Mesenteric fat pad (tissue), 1 donor: ENCODE results near the gene CPNE6. TPM values are rescaled to one million over a fixed set of nuclear protein-coding genes. Genes with fewer than 3 reads are reported as not detected.
A peak's percentile ranks its signal among the peaks of the same experiment; 100 is the strongest.

Experiments
- DNase-seq: peaks from one replicate; pipeline ENCODE4 v3.0.0-alpha.2; 2020; ENCODE audit warnings: low spot score
- total RNA-seq: library from RNA; stranded (reverse); fragmentation: NEBNext Ultra II Directional; extraction: Animal tissue kit (Norgen Biotek cat#: 25700); gene quantifications from one replicate; pipeline ENCODE4 v1.2.1, GENCODE V29; 2021
- donor health status: DM: yes; HTN: yes; CAD: no.

The CPNE6 gene
- total RNA-seq, 1 donor from 2014 or later = not detected

DNA sequence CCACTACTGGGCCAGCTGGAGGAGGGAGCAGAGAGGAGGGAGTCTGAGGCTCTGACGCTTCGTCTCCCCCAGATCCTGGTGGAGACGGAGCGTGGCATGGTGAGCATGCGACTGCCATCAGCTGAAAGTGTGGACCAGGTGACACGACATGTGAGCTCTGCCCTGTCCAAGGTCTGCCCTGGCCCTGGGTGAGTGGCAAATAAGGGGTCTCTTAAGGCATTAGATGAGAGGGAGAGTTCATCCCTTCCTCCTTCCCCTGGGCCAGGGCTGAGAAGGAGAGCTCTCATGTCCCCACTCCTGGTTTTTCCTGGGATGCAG is 17.1 kb upstream of the CPNE6 start:
- peak; percentile 62 for DNase-seq

DNA sequence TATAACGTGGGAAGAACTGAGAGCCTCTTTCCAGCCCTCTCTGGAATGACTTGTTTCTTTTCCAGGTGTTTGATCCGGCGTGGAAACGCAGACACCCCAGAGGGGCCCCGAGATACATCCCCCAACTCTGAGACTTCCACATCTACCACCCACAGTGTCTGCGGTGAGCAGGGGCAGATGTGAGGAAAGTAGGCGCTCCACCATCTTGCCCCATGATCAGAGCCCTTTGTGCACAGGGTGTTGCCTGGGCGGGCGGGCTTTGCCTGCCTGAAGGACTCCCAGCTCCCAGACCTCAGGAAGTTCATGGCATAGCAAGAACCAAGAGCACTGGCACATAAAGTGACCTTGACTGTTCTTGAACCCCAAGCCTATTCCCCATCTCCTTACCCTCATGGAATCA is 16.7 kb upstream of the CPNE6 start:
- peak; percentile 86 for DNase-seq

DNA sequence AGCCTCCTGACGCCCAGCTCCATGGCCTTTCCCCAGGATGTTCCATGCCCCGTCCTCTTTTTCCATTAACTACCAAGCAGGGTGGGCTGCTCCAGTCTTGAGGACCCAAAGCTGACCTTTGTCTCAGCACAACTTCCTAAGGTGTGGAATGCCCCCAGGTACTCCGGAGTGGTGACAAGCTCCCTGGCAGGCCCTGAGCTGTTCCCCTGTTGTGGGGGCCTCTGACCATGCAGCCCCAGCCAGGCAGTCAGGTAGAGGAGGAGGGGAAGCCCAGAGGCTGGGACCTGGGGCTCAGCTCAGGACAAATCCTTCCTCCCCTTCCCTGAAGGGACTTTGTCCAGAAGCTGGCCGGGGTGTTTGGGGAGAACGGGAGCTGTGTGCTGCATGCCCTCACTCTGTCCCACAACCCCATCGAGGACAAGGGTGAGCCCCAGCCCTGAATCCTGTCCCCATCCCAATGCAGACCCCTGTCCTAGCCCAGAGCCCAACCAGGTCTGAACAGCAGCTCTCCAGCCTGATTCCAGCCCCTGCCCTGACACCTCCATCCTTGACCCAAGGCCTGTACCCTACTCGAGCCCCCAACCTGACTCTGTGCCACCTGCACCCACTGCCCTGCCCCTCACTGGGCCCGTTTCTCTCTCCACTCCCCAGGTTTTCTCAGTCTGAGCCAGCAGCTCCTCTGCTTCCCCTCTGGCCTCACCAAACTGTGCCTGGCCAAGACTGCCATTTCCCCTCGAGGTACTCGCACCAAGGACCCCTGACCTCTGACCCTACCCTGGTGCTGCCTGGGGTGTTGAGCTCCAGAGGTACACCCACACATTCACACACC is 15.2 kb upstream of the CPNE6 start:
- no peak for DNase-seq

DNA sequence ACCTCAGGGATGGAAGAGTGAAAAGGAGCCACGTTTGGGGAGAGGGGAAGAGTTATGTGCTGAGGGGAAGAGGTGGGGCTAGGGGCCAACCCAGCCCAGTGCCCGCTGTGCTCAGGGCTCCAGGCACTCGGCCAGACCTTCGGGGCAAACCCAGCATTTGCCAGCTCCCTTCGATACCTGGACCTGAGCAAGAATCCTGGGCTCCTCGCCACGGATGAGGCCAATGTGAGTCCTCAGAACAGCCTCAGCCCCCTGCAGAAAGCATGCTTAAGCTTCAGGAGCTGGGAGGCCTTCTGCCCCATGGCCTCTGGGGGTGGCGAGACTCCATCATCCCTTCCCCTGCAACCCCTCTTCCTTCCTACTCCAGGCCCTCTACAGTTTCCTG is 14.6 kb upstream of the CPNE6 start:
- no peak for DNase-seq

DNA sequence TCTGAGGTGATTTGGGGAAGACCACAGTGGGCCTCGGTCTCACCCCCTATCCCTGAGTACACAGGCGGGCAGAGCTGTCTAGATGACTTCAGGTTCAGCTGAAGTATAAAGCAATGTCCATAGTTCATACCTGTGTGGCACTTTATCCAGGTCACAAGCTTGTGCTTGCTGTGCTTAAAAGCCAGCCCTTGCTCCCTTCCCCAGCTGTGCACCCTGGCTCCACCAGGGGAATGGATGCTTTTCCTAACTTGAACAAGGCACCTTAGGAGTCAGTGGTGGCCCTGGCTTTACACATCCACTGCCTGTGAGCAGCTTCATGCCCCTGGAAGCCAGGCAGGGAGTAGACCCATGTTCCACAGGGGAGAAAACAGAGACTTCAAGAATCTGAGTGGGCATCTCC is 14.1 kb upstream of the CPNE6 start:
- no peak for DNase-seq

DNA sequence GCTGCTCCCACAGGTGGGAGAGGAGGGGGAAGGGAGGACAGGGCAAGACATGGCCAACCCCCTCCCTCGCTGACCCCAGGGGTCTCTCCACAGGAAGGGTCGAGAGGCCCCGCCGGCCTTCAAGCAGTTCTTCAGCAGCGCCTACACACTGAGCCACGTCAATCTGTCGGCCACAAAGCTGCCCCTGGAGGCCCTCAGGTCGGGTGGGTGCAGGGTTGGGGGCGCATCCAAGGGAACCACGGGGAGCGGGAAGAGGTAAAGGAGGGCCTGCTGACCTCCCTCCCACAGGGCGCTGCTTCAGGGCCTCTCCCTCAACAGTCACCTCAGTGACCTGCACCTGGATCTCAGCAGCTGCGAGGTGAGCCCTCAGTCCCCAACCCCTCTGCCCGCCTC is 13.5 kb upstream of the CPNE6 start:
- DNase-seq = no peak

DNA sequence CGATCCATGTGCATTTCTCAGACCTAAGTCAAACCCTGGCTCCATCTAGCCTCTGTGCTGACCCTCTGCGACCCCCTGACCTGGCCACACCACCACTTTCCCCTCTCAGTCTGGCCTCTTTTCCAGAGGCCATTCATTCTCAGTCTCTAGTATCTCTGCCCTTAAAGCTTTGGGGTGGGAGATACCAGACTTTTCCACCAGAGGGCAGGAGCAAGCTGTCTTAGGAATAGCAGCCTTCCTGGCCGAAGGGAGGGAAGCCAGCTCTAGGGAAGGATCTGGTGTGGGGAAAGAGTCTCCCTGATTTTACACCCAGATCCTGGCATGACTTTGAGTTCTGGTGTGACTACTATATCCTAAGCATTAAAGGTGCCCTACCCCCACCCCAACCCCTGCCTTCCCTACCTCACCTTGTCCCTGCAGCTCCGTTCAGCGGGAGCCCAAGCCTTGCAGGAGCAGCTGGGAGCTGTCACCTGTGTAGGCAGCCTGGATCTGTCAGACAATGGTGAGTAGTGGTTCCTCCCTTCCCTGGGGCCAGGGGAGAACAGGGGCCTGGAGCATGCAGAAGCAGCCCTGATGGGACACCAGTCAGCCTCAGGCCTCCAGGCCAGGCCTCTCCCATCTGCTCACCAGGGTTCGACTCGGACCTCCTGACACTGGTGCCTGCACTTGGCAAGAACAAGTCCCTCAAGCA is 13.0 kb upstream of the CPNE6 start:
- no peak for DNase-seq

DNA sequence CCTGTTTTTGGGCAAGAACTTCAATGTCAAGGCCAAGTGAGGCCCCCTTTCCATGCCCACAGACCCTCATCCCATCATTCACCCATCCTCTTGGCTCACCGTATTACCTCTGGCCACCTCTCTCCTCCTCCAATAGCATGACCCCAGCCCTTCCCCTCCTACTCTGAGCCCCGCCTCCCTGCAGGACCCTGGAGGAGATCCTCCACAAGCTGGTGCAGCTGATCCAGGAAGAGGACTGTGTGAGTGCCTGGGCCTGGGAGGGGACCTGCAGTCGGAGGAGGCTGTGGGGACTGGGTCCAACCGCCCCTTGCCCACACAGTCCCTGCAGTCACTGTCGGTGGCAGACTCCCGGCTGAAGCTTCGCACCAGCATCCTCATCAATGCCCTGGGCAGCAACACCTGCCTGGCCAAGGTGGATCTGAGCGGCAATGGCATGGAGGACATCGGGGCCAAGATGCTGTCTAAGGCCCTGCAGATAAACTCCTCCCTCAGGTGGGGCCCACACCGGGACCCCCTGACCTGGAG is 12.3 kb upstream of the CPNE6 start:
- no peak for DNase-seq

DNA sequence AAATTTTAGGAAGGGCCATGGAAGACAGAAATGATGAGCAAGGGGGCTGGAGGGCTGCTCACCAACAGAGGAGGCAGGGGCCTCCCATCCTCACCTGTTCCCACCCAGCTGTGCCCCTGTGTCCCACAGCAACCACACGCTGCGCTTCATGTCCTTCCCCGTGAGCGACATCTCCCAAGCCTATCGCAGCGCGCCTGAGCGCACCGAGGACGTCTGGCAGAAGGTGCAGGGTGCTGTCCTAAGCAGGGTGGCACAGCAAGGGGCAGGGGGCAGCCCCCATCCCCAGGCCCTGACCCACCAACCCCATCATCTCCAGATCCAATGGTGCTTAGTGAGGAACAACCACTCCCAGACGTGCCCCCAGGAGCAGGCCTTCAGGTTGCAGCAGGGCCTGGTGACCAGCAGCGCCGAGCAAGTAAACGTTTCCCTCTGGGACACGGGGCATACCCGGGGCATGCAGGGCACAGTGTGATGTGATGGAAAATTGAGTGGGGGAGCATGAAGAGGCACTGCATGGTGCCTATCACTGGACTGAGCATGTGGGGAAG is 11.4 kb upstream of the CPNE6 start:
- no peak for DNase-seq

DNA sequence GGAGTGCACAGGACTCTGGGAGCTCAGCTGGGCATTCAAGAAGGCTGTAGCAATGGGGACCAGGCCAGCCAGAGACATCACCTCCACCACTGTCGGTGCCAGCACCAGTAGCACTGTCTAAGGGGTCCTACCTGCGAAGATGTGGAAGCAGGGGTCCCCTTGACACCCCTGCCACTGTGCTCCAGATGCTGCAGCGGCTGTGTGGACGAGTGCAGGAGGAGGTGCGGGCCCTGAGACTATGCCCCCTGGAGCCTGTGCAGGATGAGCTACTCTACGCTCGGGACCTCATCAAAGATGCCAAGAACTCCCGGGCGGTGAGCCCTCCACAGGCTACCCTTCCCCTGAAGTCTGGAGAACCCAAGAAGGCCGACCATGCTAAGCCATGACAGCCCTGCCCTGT is 10.9 kb upstream of the CPNE6 start:
- DNase-seq = no peak

DNA sequence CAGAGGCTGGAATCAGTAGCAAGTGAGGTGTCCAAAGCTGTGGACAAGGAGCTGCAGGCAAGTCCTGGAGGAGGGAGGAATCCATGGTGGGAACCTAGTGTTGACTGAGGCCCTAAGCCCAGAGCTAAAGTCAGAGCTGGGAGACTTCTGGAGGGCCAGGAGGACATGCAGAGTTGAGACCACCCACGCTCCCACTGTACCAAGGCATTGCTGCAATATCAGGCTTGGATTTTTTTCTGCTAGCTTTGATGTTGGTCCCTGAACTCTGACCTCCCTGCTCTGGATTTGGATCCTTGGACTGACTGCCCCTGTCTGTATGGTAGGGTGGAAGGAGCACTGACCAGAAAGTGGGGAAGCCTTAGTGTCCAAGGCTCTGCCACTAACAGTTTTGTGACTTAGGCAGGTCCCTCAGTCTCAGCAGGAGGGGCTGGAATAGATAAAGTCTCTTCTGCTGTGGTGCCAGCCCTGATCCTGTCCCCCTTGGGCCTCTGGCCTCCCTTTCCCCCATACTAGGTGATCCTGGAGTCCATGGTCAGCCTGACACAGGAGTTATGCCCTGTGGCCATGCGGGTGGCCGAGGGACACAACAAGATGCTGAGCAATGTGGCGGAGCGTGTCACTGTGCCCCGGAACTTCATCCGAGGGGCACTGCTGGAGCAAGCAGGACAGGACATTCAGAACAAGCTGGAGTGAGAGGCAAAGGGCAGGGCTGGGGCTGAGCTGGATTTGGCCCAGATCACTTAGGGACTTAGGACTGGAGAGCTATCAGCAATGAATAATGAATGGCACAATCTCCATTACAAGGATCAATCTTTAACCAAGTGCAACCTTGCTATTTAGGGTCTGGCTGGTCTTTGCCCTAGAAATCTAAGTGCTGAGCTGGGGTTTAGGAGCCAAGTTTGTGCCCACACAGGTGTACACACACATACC is 10.1 kb upstream of the CPNE6 start:
- no peak for DNase-seq

DNA sequence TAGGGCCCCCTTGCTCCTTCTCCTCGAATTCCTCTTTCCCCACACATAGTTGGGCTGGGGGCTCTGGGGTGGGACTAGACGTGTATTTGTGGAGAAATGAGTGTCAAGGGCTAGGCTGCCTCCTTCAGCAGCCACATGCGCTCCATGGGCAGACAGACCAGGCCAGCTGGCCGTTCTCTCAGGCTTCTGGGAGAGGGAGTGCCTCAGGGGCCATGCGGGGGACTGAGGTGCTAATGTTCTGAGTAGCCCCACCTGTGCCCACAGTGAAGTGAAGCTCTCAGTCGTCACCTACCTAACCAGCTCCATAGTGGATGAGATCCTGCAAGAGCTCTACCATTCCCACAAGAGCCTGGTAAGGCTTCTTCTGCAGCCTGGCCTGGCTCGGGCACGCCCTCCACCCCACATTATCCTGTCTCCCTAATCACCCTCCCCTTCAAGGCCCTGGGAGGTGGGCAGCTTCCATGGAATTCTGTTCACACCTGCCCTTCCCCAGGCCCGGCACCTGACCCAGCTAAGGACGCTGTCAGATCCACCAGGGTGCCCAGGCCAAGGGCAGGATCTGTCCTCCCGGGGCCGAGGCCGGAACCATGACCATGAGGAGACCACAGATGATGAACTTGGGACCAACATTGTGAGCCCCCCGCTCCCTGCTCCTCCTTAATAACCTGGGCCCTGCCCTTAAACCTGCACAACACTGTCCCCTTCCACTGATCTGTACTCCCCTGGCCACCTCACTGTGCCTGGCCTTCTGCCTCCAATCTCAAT is 9.0 kb upstream of the CPNE6 start:
- no peak for DNase-seq

DNA sequence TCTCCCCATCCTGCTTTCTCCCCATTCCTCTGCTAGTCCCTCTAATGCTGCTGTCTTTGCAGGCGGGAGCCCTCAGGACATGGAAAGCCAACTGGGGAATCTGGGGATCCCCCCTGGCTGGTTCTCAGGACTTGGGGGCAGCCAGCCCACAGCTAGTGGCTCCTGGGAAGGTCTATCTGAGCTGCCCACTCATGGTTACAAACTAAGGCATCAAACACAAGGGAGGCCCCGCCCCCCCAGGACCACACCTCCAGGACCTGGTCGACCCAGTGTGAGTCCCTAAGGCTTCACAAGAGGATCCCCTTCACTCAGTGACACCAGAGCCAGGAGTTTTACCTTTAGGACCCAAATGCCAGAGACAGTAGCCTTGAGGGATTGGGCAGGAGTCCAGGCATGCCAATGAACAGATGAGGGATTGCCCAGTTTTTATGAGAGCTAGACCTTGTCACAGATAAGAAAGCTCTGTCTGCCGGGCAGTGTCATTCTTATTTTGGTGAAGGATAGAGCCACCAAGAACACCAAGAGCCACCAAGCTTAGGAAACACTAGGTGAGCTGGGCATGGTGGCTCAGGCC is 8.0 kb upstream of the CPNE6 start:
- DNase-seq = no peak

DNA sequence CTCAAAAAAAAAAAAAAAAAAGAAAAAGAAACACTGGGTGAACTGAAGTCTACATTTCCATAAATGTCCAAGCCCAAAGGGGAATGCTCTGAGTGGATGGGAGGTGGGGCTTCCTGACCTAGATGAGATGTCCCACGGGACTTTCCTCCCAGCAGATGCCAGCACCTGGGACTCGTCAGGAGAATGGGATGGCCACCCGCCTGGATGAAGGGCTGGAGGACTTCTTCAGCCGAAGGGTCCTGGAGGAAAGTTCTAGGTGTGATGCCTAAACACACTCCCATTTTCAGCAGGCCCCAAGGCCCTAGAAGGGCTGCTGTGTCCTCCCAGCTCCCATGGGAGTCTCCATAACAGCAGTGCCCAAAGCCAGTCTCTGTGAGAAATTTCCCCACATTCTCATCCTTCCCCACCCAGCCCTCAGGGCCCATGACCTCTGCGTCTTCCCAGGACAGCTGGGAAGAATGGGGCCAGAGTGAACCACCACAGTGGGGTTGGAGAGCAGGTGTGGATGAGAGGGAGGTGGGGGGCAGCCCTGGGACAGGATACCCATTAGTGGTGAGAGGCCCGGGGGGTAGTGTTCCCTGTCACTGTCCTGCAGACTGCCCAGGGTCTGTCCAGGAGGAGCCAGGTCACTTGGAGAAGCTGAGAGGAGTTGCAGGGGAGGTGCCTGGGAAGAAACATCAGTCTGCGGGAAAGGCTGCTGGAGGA is 7.1 kb upstream of the CPNE6 start:
- no peak for DNase-seq

DNA sequence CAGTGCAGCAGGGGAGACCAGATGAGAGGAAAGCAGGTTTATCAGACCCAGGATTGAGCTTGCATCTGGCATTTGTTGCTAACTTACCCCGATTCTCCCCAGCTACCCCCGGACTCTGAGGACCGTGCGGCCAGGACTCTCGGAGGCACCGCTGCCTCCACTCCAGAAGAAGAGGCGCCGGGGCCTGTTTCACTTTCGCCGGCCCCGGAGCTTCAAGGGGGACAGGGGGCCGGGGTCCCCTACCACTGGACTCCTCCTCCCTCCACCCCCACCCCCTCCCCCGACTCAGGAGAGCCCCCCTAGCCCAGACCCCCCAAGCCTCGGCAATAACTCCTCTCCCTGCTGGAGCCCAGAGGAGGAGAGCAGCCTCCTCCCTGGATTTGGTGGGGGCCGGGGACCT is 6.5 kb upstream of the CPNE6 start:
- DNase-seq = no peak

DNA sequence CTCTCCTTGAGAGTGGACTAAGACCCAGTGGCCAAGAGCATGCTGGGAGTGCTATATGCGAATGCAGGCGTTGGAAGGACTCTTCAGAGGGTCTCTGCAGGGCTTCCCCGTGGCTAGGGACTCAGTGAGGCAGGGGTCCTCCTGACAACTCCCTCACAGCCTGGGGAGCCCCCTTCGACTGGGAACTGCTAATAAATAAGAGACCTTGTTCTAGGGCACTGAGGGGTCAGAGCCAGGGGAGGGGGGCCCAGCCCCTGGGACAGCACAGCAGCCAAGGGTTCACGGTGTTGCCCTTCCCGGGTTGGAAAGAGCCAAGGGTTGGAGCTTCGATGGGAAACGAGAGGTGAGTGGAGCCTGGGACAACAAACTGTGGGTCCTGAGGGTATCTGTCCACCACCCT is 6.0 kb upstream of the CPNE6 start:
- no peak for DNase-seq

DNA sequence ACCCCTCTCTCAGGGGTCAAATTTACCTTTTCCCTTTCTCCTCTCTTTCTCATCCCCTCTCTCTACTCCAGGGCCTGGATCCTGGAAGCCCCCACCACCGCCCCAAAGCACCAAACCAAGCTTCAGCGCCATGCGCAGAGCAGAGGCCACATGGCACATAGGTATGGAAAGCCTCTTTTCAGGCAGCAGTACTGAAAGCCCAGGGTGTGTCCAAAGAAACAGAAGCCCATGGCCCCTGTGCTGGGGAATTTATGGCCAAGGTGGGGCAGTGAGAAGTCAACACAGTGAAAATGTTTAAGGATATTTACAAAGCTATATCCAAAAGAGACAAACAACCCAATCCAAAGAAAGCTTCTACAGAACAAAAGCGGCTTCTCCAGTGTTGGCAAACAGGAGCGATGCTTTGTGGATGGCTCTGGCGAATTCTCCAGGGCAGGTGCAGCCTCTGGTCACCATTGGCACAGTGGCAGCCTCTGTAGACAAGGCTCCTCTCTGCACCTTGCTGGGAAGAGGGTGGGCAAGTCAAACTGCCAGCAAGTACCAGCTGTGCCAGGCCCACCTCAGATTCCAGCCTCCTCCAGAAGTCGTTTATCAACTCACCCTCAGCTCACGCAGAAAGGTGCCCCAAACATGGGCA is 4.7 kb upstream of the CPNE6 start:
- DNase-seq = no peak

DNA sequence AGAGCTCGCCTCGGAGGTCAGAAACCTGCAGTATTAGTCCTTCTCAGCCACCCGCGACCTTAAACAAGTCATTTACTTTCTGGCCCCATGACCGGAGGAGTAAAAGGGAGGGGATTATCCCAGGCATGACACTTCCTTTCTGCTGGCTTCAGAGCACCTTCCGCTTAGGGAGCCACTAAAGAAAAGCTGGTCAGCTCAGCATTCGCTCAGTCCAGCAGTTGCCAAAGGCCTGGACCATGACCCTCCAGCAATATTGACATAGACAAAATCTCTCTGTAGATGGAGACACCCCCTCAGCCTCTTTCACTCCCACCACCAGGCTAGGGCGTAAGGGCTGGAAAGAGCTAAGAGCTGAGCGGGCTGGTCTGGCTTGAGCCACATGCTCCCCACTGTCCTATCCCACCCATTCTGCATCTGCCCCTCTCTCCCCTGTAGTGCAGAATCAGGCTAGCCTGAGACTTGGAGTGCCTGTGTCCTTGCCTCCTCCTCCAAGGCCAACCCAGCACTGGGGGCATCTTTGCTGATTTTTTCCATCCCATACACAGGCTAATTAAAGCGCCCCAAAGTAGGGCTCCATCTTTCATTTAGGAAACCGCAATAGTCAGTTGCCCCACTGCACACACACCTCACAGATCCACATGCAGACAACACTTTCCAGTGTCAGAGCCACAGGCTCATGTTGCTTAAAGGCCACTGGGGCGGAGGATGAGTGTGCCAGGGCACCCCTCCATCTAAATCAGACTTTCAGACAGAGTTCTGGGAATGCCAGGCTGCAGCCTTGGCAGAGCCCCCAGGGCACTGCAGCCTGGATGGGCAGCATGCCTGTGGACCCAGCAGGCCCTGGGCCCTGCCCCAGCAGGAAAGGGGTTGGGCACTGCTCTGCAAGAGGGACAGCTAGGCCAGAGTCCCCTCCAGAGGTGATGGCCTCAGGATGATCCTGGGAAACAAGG is 4.0 kb upstream of the CPNE6 start:
- DNase-seq = no peak
